Endothelial cell of umbilical vein (primary cell): ENCODE measurements around the gene AKAP8L. TPM values are rescaled to one million over a fixed set of nuclear protein-coding genes. Genes with fewer than 3 reads are reported as not detected.

ENCODE experiments used
- BruUV-seq: library from RNA; stranded (reverse); fragments of 400-500 nt; replicated peaks from 2 replicates; lab custom pipeline; 2021; lab: Mats Ljungman, UMichigan
- CTCF ChIA-PET: fragments of 300-600, 350-600 bp; sonication (Branson Sonifier 250); formaldehyde crosslinking; loops from one replicate; lab custom pipeline; 2021; ENCODE audit warnings: antibody characterized with exemption, inconsistent platforms; lab: Charles Lee
- POLR2A ChIA-PET: fragments of 300-600, 350-600 bp; sonication (Branson Sonifier 250); formaldehyde crosslinking; loops from one replicate; lab custom pipeline; 2021; ENCODE audit warnings: antibody characterized with exemption, inconsistent platforms; lab: Charles Lee
- DNase-seq: peaks from one replicate; pipeline ENCODE4 v3.0.0-alpha.2; 2011; ENCODE audit warnings: low read depth, low spot score
- FAIRE-seq: peaks from 2 replicates; lab custom pipeline; 2011; peaks lifted over from hg19 to GRCh38; lab: Jason Lieb, UNC
- H2AFZ ChIP-seq: 2 replicates; pipeline ENCODE4 v1.6.0; 2012; ENCODE audit warnings: low read depth, low read length, control low read depth, inconsistent platforms
- H3K27ac ChIP-seq: 2 replicates; pipeline ENCODE4 v1.5.1; 2011; ENCODE audit warnings: low read depth, mild to moderate bottlenecking, control low read depth, low read length, moderate library complexity; ENCODE audit not compliant: insufficient read depth
- H3K27me3 ChIP-seq, 2 experiments: 2 replicates each; pipeline versions ENCODE4 v1.6.0 to v1.6.1; 2011; ENCODE audit warnings: low read length in 2 of 2, mixed read lengths in 1 of 2; ENCODE audit not compliant: control insufficient read depth in 2 of 2, insufficient read depth in 2 of 2
- H3K36me3 ChIP-seq, 2 experiments: 2 replicates in 1 of 2; 3 replicates in 1 of 2; pipeline ENCODE4 v1.5.1; 2011; ENCODE audit warnings: low read length in 2 of 2, mild to moderate bottlenecking in 1 of 2, moderate library complexity in 1 of 2; ENCODE audit not compliant: control insufficient read depth in 2 of 2, insufficient read depth in 2 of 2; ENCODE audit errors: extremely low read depth in 1 of 2
- H3K4me1 ChIP-seq: 3 replicates; pipeline ENCODE4 v1.5.1; 2011; ENCODE audit warnings: mild to moderate bottlenecking, low read length; ENCODE audit not compliant: control insufficient read depth, insufficient read depth; ENCODE audit errors: extremely low read depth
- H3K4me2 ChIP-seq: 2 replicates; pipeline ENCODE4 v1.6.1; 2011; ENCODE audit warnings: low read length, control low read depth, mixed read lengths; ENCODE audit not compliant: insufficient read depth
- H3K4me3 ChIP-seq, 3 experiments: fragments of 200-600 bp in 1 of 3; sonication (generic), shearing (Covaris generic) in 1 of 3; replicated peaks in 1 of 3; 2 replicates each; pipeline ENCODE4 v1.5.1; 2011 to 2016; ENCODE audit warnings: control low read depth in 3 of 3, low read length in 3 of 3, mild to moderate bottlenecking in 2 of 3, inconsistent platforms in 1 of 3, low read depth in 1 of 3, moderate library complexity in 1 of 3; ENCODE audit not compliant: insufficient read depth in 1 of 3
- H3K79me2 ChIP-seq: 2 replicates; pipeline ENCODE4 v1.6.0; 2012; ENCODE audit warnings: low read length, inconsistent platforms; ENCODE audit not compliant: control insufficient read depth, insufficient read depth
- H3K9ac ChIP-seq: replicated peaks from 2 replicates; pipeline ENCODE3; 2011; ENCODE audit warnings: low read length, control low read depth; ENCODE audit not compliant: insufficient read depth; ENCODE audit errors: extremely low read depth
- H3K9me1 ChIP-seq: replicated peaks from 3 replicates; pipeline ENCODE4 v1.6.0; 2011; ENCODE audit warnings: mild to moderate bottlenecking, low read length; ENCODE audit not compliant: control insufficient read depth, insufficient read depth; ENCODE audit errors: extremely low read depth
- H3K9me3 ChIP-seq: replicated peaks from 2 replicates; pipeline ENCODE4 v1.5.1; 2012; ENCODE audit warnings: low read length, inconsistent platforms; ENCODE audit not compliant: control insufficient read depth, insufficient read depth
- H4K20me1 ChIP-seq: replicated peaks from 2 replicates; pipeline ENCODE3; 2011; ENCODE audit warnings: mild to moderate bottlenecking, low read length; ENCODE audit not compliant: control insufficient read depth, insufficient read depth; ENCODE audit errors: extremely low read depth
- CTCF ChIP-seq, 2 donors: IDR thresholded peaks; 1 replicate in 1 of 2; 2 replicates in 1 of 2; pipeline ENCODE4 v1.5.1; 2011; ENCODE audit warnings: low read length in 2 of 2, mild to moderate bottlenecking in 2 of 2, moderate library complexity in 2 of 2, control low read depth in 1 of 2, inconsistent platforms in 1 of 2, low read depth in 1 of 2; ENCODE audit not compliant: insufficient read depth in 1 of 2; ENCODE audit errors: extremely low read depth in 1 of 2
- JUN ChIP-seq: IDR thresholded peaks from 2 replicates; pipeline ENCODE4 v1.6.1; 2011; ENCODE audit warnings: borderline replicate concordance, low read depth; ENCODE audit not compliant: insufficient read length, insufficient read depth
- dilution Hi-C: fragments of 300-500 bp; cut with MboI; formaldehyde crosslinking; loops from one replicate; pipeline ENCODE4 v1.15.0; 2019; ENCODE audit warnings: low sequenced_read_pairs; ENCODE audit not compliant: extremely low pct_ligation_motif_present
- intact Hi-C: fragments of 100-400 bp; cut with micrococcal nuclease; formaldehyde crosslinking; loops from one replicate; pipeline ENCODE4 v1.10.0; 2022
- polyA plus RNA-seq, 4 experiments: library from polyadenylated mRNA; depleted of rRNA in 3 of 4; stranded (reverse) in 3 of 4; unstranded in 1 of 4; fragments of >200 nt; gene quantifications; 2 replicates each; pipeline versions ENCODE4 v1.2.1 to v1.2.3, GENCODE V29; 2011 to 2012; ENCODE audit warnings: missing spikeins in 1 of 4
- total RNA-seq: library from RNA; stranded (reverse); gene quantifications from 2 replicates; pipeline ENCODE4 v1.2.3, GENCODE V29; 2021

AKAP8L gene
- total and polyA plus RNA-seq, 2 donors (not counting 3 experiments of a cell fraction or from before 2014, with no cell fraction given) = 63.9 to 99.6 TPM

GRCh38 chr19:15453091-15453578 is 34.3 kb upstream of the AKAP8L start:
- FAIRE-seq (peak; percentile 18), DNase-seq (peak; percentile 37)
- Histone ChIP-seq H3K4me3 (peak overlapping the region in 2 of 3 experiments; percentile 31 to 36), H3K79me2 (no peaks in the 10 kb centered on the region), H3K9me1 (no peaks in the 10 kb centered on the region), H3K4me1 (peaks cover 17% of the 10 kb centered on the region), H3K9ac (no peak overlapping the region), H3K27ac (no peak overlapping the region), H3K4me2 (peak overlapping the region; percentile 69), H3K27me3 (peaks cover 15 to 17% of the 10 kb centered on the region in 2 experiments), H2AFZ (peak overlapping the region; percentile 96), H3K36me3 (no peaks in the 10 kb centered on the region), H4K20me1 (no peaks in the 10 kb centered on the region), H3K9me3 (no peaks in the 10 kb centered on the region)
- intact Hi-C loops = loop anchor here (1.0 kb wide), 1 partner anchor 20 kb away; no protein-coding TSS in a partner anchor
- dilution Hi-C loops = no loop called here
- TF ChIP-seq JUN (no peak), CTCF (IDR thresholded peaks at IDR 0.05; ENCODE audit: extremely low read depth in 1 of 2, insufficient read depth in 1 of 2, low read depth in 1 of 2, low read length in 2 of 2) (peak; percentile 40 to 60)
- ChIA-PET POLR2A (interaction anchor here (0.7 to 1.7 kb wide), 5 partner anchors 8 to 102 kb away, joined by 4 to 11 read pairs (median 5); partner anchors contain the start of gene AKAP8L), CTCF (interaction anchor here (1.3 to 7.1 kb wide), 8 partner anchors 12 to 102 kb away, joined by 3 to 60 read pairs (median 10); partner anchors contain the start of genes AKAP8L and RASAL3)
- BruUV-seq = no TSS peak
